ENCODE data around the gene LRRC47.

- TF ChIP-seq TOX (CRISPR knock-in tag; IDR thresholded peaks at IDR 0.05; ENCODE audit: borderline replicate concordance), result no peak
- TF ChIP-seq TCF4 (CRISPR knock-in tag; IDR thresholded peaks at IDR 0.05; ENCODE audit: borderline replicate concordance), result no peak
- no peak for TF ChIP-seq ARNTL (CRISPR knock-in tag; IDR thresholded peaks at IDR 0.05; ENCODE audit: borderline replicate concordance, low read depth)
- no peak for TF ChIP-seq ZFP3 (CRISPR knock-in tag; IDR thresholded peaks at IDR 0.05)
- TF ChIP-seq CSRNP3 (CRISPR knock-in tag; IDR thresholded peaks at IDR 0.05), result no peak
- TF ChIP-seq CREB5 (CRISPR knock-in tag; IDR thresholded peaks at IDR 0.05; ENCODE audit: low read depth), result no peak
- TF ChIP-seq PPARA (CRISPR knock-in tag; IDR thresholded peaks at IDR 0.05; ENCODE audit: borderline replicate concordance), result no peak
- TF ChIP-seq PATZ1 (CRISPR knock-in tag; IDR thresholded peaks at IDR 0.05; ENCODE audit: borderline replicate concordance), result no peak
- TF ChIP-seq ZFP30 (CRISPR knock-in tag; IDR thresholded peaks at IDR 0.05), result no peak
- TF ChIP-seq ESRRG (CRISPR knock-in tag; IDR thresholded peaks at IDR 0.05), result no peak
Observed at GRCh38 chr1:3790952-3791351, 5.3 kb downstream of the LRRC47 start.

All from SK-N-SH treated with all-trans-retinoic acid at 6 μM for 48 hours (cell line).